NCI-H2196 (cell line): Measurements from ENCODE around the gene ZNF514.
A peak's percentile ranks its signal among the peaks of the same experiment; 100 is the strongest.

ENCODE experiments used
- DNase-seq: peaks from one replicate; lab custom pipeline; 2025; ENCODE audit not compliant: unreplicated experiment; lab: John Stamatoyannopoulos, UW

ZNF514 gene

GRCh38 chr2:95159690-95160449 is at the start of gene ZNF514:
Gene ZNF514, minus strand, starts transcription at chr2:95159848. Its CDS starts 6,595 bp downstream, at chr2:95153253.
- peak; percentile 74 for DNase-seq

GRCh38 chr2:95208106-95208505 is 48.5 kb upstream of the ZNF514 start:
- DNase-seq: no peak

GRCh38 chr2:95207111-95207961 is 47.7 kb upstream of the ZNF514 start, which contains the start of gene ZNF892:
Gene ZNF892, plus strand, starts transcription at chr2:95207521. Its CDS starts 295 bp downstream, at chr2:95207816.
- DNase-seq: peak; percentile 92

GRCh38 chr2:95206096-95206495 is 46.4 kb upstream of the ZNF514 start:
- no peak for DNase-seq

- DNase-seq: no peak
These were observed 44.7 kb upstream of the ZNF514 start for GRCh38 chr2:95204396-95204795.

- DNase-seq: no peak
These were observed 44.3 kb upstream of the ZNF514 start for GRCh38 chr2:95203911-95204310.

- DNase-seq: peak; percentile 27
These were observed 33.3 kb upstream of the ZNF514 start for GRCh38 chr2:95192956-95193355.

GRCh38 chr2:95185973-95186372 is 26.3 kb upstream of the ZNF514 start:
- DNase-seq: no peak

GRCh38 chr2:95185197-95185596 is 25.5 kb upstream of the ZNF514 start:
- no peak for DNase-seq

GRCh38 chr2:95181774-95182173 is 22.1 kb upstream of the ZNF514 start:
- no peak for DNase-seq

GRCh38 chr2:95179451-95179850 is 19.8 kb upstream of the ZNF514 start:
- no peak for DNase-seq

GRCh38 chr2:95174031-95174542 is 14.4 kb upstream of the ZNF514 start:
- no peak for DNase-seq

- no peak for DNase-seq
These were observed 12.3 kb upstream of the ZNF514 start for GRCh38 chr2:95171902-95172301.

GRCh38 chr2:95166065-95166763 is 6.6 kb upstream of the ZNF514 start:
- DNase-seq: no peak

- DNase-seq: peak; percentile 97
These were observed 5.9 kb upstream of the ZNF514 start, which contains the start of gene ZNF2 for GRCh38 chr2:95165371-95166064. Gene ZNF2, plus strand, starts transcription at chr2:95165809. Its CDS starts 10,418 bp downstream, at chr2:95176227.

GRCh38 chr2:95165030-95165370 is 5.4 kb upstream of the ZNF514 start:
- no peak for DNase-seq

GRCh38 chr2:95158891-95159619 is 593 bp downstream of the ZNF514 start:
- DNase-seq: peak; percentile 18

GRCh38 chr2:95158441-95158840 is 1.2 kb downstream of the ZNF514 start:
- no peak for DNase-seq

- DNase-seq: no peak
These were observed 10.2 kb downstream of the ZNF514 start for GRCh38 chr2:95149397-95149984.

GRCh38 chr2:95143838-95144237 is 15.8 kb downstream of the ZNF514 start:
- no peak for DNase-seq
